Measurements from ENCODE around the gene SIX1.
A peak's percentile ranks its signal among the peaks of the same experiment; 100 is the strongest.

Gene SIX1

GRCh38 chr14:60648934-60649874, at the start of gene SIX1:
TSS of gene SIX1 (minus strand) at chr14:60649477. CDS start at chr14:60649189, 288 bp downstream.
- Histone ChIP-seq H3K36me3 (ENCODE audit: low read depth) (peaks cover 14% of the 10 kb centered on the region), H3K27me3 (ENCODE audit: insufficient read depth, poor library complexity, severe bottlenecking) (no peaks in the 10 kb centered on the region), H3K9me3 (ENCODE audit: severe bottlenecking) (no peaks in the 10 kb centered on the region), H3K4me3 (ENCODE audit: severe bottlenecking) (peak within 1 kb of the TSS; percentile 45), H3K4me1 (ENCODE audit: insufficient read depth, poor library complexity, severe bottlenecking) (no peaks in the 10 kb centered on the region), H3K27ac (ENCODE audit: poor library complexity, severe bottlenecking) (peak within 1 kb of the TSS; percentile 34)
- DNase-seq (ENCODE audit: low spot score): peak; percentile 94
- ATAC-seq (ENCODE audit: low read depth): peak; percentile 88
- TF ChIP-seq CTCF (IDR thresholded peaks at IDR 0.05; ENCODE audit: poor library complexity, severe bottlenecking): no peak

GRCh38 chr14:60695327-60695726, 46.0 kb upstream of the SIX1 start:
- H3K36me3 ChIP-seq (ENCODE audit: low read depth): no peaks in the 10 kb centered on the region
- H3K9me3 ChIP-seq (ENCODE audit: severe bottlenecking): peaks cover 3% of the 10 kb centered on the region
- H3K27ac ChIP-seq (ENCODE audit: poor library complexity, severe bottlenecking): no peak overlapping the region
- no peaks in the 10 kb centered on the region for H3K4me1 ChIP-seq (ENCODE audit: insufficient read depth, poor library complexity, severe bottlenecking)
- H3K4me3 ChIP-seq (ENCODE audit: severe bottlenecking): no peak overlapping the region
- ATAC-seq (ENCODE audit: low read depth) (no peak), DNase-seq (ENCODE audit: low spot score) (no peak)
- H3K27me3 ChIP-seq (ENCODE audit: insufficient read depth, poor library complexity, severe bottlenecking): no peaks in the 10 kb centered on the region
- no peak for TF ChIP-seq CTCF (IDR thresholded peaks at IDR 0.05; ENCODE audit: poor library complexity, severe bottlenecking)

GRCh38 chr14:60691383-60692113, 42.3 kb upstream of the SIX1 start:
- DNase-seq (ENCODE audit: low spot score) (no peak), ATAC-seq (ENCODE audit: low read depth) (no peak)
- no peaks in the 10 kb centered on the region for H3K27me3 ChIP-seq (ENCODE audit: insufficient read depth, poor library complexity, severe bottlenecking)
- H3K4me3 ChIP-seq (ENCODE audit: severe bottlenecking): no peak overlapping the region
- peaks cover 6% of the 10 kb centered on the region for H3K4me1 ChIP-seq (ENCODE audit: insufficient read depth, poor library complexity, severe bottlenecking)
- no peaks in the 10 kb centered on the region for H3K9me3 ChIP-seq (ENCODE audit: severe bottlenecking)
- TF ChIP-seq CTCF (IDR thresholded peaks at IDR 0.05; ENCODE audit: poor library complexity, severe bottlenecking): no peak
- H3K36me3 ChIP-seq (ENCODE audit: low read depth): no peaks in the 10 kb centered on the region
- H3K27ac ChIP-seq (ENCODE audit: poor library complexity, severe bottlenecking): no peak overlapping the region

- ATAC-seq (ENCODE audit: low read depth): peak; percentile 58; the same call in 2 of the 3 replicates
- Histone ChIP-seq H3K4me3 (ENCODE audit: severe bottlenecking) (no peak overlapping the region), H3K36me3 (ENCODE audit: low read depth) (no peaks in the 10 kb centered on the region), H3K4me1 (ENCODE audit: insufficient read depth, poor library complexity, severe bottlenecking) (peaks cover 7% of the 10 kb centered on the region), H3K9me3 (ENCODE audit: severe bottlenecking) (no peaks in the 10 kb centered on the region), H3K27ac (ENCODE audit: poor library complexity, severe bottlenecking) (no peak overlapping the region), H3K27me3 (ENCODE audit: insufficient read depth, poor library complexity, severe bottlenecking) (no peaks in the 10 kb centered on the region)
- no peak for TF ChIP-seq CTCF (IDR thresholded peaks at IDR 0.05; ENCODE audit: poor library complexity, severe bottlenecking)
- no peak for DNase-seq (ENCODE audit: low spot score)
These were observed 37.6 kb upstream of the SIX1 start for GRCh38 chr14:60686865-60687264.
